ENCODE measurements around the gene ZNF263. TPM values are rescaled to one million over a fixed set of nuclear protein-coding genes. Genes with fewer than 3 reads are reported as not detected.

ZNF263 gene
- total and polyA plus RNA-seq, 4 donors: 13.4 to 48.4 (median 25.6) TPM

- no peak overlapping the region for H3K9ac ChIP-seq (ENCODE audit: insufficient read depth in 1 of 2, low read length in 2 of 2)
- 83 to 90% methylated on average over 5 of the region's 5 CpGs for WGBS, 2 donors
- no peak for TF ChIP-seq CTCF (IDR thresholded peaks at IDR 0.05; ENCODE audit: control extremely low read depth, extremely low read depth)
- H3K36me3 ChIP-seq (ENCODE audit: control insufficient read depth in 4 of 4, insufficient read depth in 4 of 4, low read length in 4 of 4): no peaks in the 10 kb centered on the region
- peaks cover 0 to under 1% (median 0%) of the 10 kb centered on the region in 5 donors for H3K4me1 ChIP-seq (ENCODE audit: control insufficient read depth in 5 of 5, insufficient read depth in 5 of 5, low read length in 5 of 5)
- H3K4me3 ChIP-seq: no peak overlapping the region
- H3K9me3 ChIP-seq (ENCODE audit: control insufficient read depth in 4 of 4, insufficient read depth in 3 of 4, low read length in 3 of 4): no peaks in the 10 kb centered on the region
- ATAC-seq (ENCODE audit: insufficient read depth, low FRiP score): no peak
- H3K27me3 ChIP-seq (ENCODE audit: control insufficient read depth in 3 of 3, insufficient read depth in 3 of 3, low read length in 2 of 3): peaks cover 0 to 3% (median 0%) of the 10 kb centered on the region in 3 donors
- DNase-seq: no peak
- H3K27ac ChIP-seq (ENCODE audit: low read depth in 1 of 2, low read length in 1 of 2): no peak overlapping the region
These were observed 6.6 kb upstream of the ZNF263 start for GRCh38 chr16:3276679-3277078.

- ATAC-seq (ENCODE audit: insufficient read depth, low FRiP score) (no peak), DNase-seq (no peak)
- peaks cover 0 to 3% (median 0%) of the 10 kb centered on the region in 3 donors for H3K27me3 ChIP-seq (ENCODE audit: control insufficient read depth in 3 of 3, insufficient read depth in 3 of 3, low read length in 2 of 3)
- no peak overlapping the region for H3K4me3 ChIP-seq
- peaks cover 5 to 13% (median 12%) of the 10 kb centered on the region in 5 donors for H3K4me1 ChIP-seq (ENCODE audit: control insufficient read depth in 5 of 5, insufficient read depth in 5 of 5, low read length in 5 of 5)
- WGBS, 2 donors: 68 to 87% methylated on average over 6 of the region's 6 CpGs
- H3K9ac ChIP-seq (ENCODE audit: insufficient read depth in 1 of 2, low read length in 2 of 2): no peak overlapping the region
- H3K9me3 ChIP-seq (ENCODE audit: control insufficient read depth in 4 of 4, insufficient read depth in 3 of 4, low read length in 3 of 4): peaks cover 0 to 7% (median 4%) of the 10 kb centered on the region in 4 donors
- no peak for TF ChIP-seq CTCF (IDR thresholded peaks at IDR 0.05; ENCODE audit: control extremely low read depth, extremely low read depth)
- H3K27ac ChIP-seq (ENCODE audit: low read depth in 1 of 2, low read length in 1 of 2): no peak overlapping the region
- H3K36me3 ChIP-seq (ENCODE audit: control insufficient read depth in 4 of 4, insufficient read depth in 4 of 4, low read length in 4 of 4): peaks cover 3 to 17% (median 13%) of the 10 kb centered on the region in 4 donors
These were observed 2.0 kb upstream of the ZNF263 start for GRCh38 chr16:3281222-3281820.

- 12 to 15% methylated on average over 29 of the region's 29 CpGs for WGBS, 2 donors
These were observed 1.1 kb upstream of the ZNF263 start for GRCh38 chr16:3282103-3282729.

More at GRCh38 chr16:3282103-3282729, 1.1 kb upstream of the ZNF263 start:
- Histone ChIP-seq H3K27ac (ENCODE audit: low read depth in 1 of 2, low read length in 1 of 2) (peak overlapping the region; percentile 91 to 99), H3K4me3 (peak overlapping the region; percentile 51), H3K36me3 (ENCODE audit: control insufficient read depth in 4 of 4, insufficient read depth in 4 of 4, low read length in 4 of 4) (peaks cover 5 to 22% (median 18%) of the 10 kb centered on the region in 4 donors), H3K27me3 (ENCODE audit: control insufficient read depth in 3 of 3, insufficient read depth in 3 of 3, low read length in 2 of 3) (peaks cover 0 to 3% (median 0%) of the 10 kb centered on the region in 3 donors), H3K9ac (ENCODE audit: insufficient read depth in 1 of 2, low read length in 2 of 2) (peak overlapping the region; percentile 87 to 90), H3K4me1 (ENCODE audit: control insufficient read depth in 5 of 5, insufficient read depth in 5 of 5, low read length in 5 of 5) (peaks cover 5 to 13% (median 12%) of the 10 kb centered on the region in 5 donors), H3K9me3 (ENCODE audit: control insufficient read depth in 4 of 4, insufficient read depth in 3 of 4, low read length in 3 of 4) (peaks cover 0 to 12% (median 7%) of the 10 kb centered on the region in 4 donors)
- TF ChIP-seq CTCF (IDR thresholded peaks at IDR 0.05; ENCODE audit: control extremely low read depth, extremely low read depth): no peak
- peak; percentile 42 for ATAC-seq (ENCODE audit: insufficient read depth, low FRiP score)
- DNase-seq: peak in 2 of 3 donors; percentile 85 to 88
